ENCODE data around the gene HECTD3.
"Not testable (repeated sequence)": the region's sequence is repeated elsewhere in the genome, so short reads cannot be mapped to it uniquely, and the experiment has no call there.

The HECTD3 gene

DNA sequence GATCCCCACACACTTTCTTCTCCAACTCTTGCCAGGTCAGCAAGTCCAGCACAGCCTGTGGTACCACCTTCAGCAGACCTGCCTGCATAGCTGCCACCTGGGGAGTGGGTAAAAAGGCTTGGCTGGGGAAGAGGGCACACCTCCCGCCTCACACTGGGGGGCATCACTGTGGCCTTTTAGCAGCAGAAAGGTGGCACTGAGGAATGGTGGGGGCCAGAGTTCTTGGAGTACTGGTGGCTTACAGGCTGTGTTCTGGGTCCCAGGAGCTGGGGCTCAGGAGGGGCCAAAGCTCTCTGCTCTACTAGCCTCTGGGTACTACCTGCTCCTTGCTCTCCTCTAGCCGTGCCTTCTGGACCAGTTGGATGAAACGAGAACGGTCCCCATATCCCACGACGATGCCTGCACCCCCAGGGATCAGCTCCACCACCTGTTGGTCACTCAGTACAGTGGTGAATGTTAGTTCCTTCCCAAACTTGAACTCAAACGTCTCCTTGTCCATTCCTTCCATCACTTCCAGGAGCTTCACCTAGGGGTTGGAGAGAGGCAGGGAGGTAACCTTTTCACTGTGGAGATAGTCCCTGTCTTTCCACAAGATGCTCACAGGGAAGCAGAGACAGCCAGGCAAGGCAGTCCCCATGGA, 6.7 kb downstream of the HECTD3 start:
- no peak overlapping the region for H3K4me3 ChIP-seq (ENCODE audit: control insufficient read depth, low read depth, low read length)
- no peak for TF ChIP-seq CTCF (IDR thresholded peaks at IDR 0.05; ENCODE audit: control insufficient read depth, insufficient read depth, low read depth, low read length, missing control alignments)
- no peak for DNase-seq (ENCODE audit: low read depth)

DNA sequence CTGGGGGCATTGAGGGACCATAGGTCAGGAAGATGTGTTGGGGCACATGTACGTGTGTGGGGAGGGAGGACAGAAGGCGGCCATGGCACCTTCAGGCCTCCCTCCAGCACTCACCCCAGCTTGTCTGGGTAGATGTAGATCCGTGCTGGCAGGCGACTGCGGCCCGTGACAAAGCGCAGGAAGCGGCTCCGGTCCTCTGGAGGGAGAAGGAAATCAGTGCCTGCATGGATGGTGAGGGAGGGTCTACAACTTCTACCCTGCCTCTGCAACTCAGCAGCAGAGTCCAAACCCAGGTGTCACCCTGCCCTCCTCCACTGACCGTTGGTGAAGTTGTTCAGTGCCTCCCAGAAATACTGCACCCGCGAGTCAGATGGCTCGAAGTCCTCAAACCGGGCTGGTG, 7.4 kb downstream of the HECTD3 start:
- no peak for TF ChIP-seq CTCF (IDR thresholded peaks at IDR 0.05; ENCODE audit: control insufficient read depth, insufficient read depth, low read depth, low read length, missing control alignments)
- no peak overlapping the region for H3K4me3 ChIP-seq (ENCODE audit: control insufficient read depth, low read depth, low read length)
- DNase-seq (ENCODE audit: low read depth): no peak

DNA sequence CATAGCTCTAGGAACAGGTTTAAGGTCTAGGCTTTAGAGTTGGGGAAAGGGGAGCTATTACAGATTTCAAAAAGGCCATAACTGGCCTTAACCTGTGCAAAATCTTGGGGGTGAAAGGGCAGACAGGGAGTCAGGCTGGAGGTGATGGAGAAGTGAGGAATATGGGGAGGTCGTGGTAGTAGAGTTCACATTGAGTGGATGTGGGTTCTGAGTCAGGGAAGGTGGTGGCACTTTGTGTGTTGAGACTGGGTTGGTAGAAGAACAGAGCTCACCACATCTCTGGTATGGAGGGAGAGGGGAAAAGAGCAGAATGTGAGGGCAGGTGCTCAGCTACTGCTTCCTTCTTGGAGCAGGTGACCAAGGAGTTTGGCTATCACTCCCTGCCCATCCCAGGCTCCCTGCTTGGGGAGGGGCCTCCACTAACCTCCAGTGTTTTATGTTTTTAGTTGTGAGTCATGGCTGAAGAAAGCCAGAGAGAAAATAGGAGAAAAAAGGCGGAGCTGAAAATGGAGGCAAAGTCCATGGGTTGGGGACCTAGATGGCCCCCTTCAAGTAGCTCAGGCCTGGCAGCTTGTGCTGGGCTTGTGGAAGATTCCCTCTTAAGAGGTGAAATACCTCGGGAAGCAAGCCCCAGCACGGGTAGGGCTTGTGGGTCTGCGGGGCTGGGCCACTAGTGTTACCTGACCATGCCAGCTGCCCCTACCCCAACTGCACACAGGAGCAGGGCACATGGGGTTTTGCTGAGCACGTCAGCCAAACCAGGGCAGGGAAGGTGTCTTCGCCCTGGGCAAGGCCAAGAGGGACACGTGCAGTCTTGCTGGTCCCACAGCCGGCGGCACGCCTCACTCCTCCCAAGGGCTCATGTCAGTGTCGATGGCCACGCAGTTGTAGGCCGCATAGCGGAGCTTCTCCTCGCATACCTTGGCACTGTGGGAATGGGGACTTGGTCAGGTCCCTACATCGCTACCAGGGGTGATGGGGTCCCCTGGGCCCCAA, 8.2 kb downstream of the HECTD3 start:
- H3K4me3 ChIP-seq (ENCODE audit: control insufficient read depth, low read depth, low read length): no peak overlapping the region

DNA sequence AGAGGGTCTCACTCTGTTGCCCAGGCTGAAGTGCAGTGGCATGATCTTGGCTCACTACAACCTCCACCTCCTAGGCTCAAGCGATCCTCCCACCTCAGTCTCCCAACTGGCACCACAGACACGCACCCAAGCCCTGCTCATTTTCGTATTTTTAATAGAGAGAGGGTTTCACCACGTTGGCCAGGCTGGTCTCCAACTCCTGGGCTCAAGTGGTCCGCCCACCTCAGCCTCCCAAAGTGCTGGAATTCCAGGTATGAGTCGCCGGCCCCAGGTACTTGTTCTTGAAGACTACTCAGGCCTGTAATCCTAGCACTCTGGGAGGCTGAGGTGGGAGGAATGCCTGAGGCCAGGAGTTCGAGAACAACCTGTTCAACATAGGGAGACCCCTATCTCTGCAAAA, 9.5 kb downstream of the HECTD3 start:
- not testable (repeated sequence) for H3K4me3 ChIP-seq (ENCODE audit: control insufficient read depth, low read depth, low read length); DNase-seq (ENCODE audit: low read depth)

More for the DNA sequence above, 8.2 kb downstream of the HECTD3 start:
- no peak for TF ChIP-seq CTCF (IDR thresholded peaks at IDR 0.05; ENCODE audit: control insufficient read depth, insufficient read depth, low read depth, low read length, missing control alignments)
- no peak for DNase-seq (ENCODE audit: low read depth)

- DNase-seq (ENCODE audit: low read depth): no peak
- no peak overlapping the region for H3K4me3 ChIP-seq (ENCODE audit: control insufficient read depth, low read depth, low read length)
- no peak for TF ChIP-seq CTCF (IDR thresholded peaks at IDR 0.05; ENCODE audit: control insufficient read depth, insufficient read depth, low read depth, low read length, missing control alignments)
Observed at GRCh38 chr1:45001011-45001481, 10.1 kb downstream of the HECTD3 start.

DNA sequence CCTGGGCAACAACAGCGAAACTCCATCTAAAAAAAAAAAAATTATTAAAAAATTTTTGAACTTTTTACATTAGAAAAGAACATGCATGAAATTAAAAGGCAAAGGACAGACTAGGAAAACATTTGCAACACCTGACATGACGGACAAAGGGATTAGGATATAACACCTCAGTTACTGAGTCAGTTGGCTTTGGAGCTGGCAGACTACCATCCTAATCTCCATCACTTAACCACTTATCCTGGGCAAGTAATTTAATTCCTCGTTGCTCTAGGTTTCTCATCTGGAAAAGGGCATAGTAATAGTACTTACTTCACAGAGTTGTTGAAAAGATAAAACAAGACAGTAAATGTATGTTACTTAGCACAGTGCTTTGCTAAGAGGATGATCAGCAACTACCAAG, 11.9 kb downstream of the HECTD3 start:
- DNase-seq (ENCODE audit: low read depth): no peak
- no peak overlapping the region for H3K4me3 ChIP-seq (ENCODE audit: control insufficient read depth, low read depth, low read length)
- TF ChIP-seq CTCF (IDR thresholded peaks at IDR 0.05; ENCODE audit: control insufficient read depth, insufficient read depth, low read depth, low read length, missing control alignments): no peak

Measured in AG09309 (cell line).